GM12878 (cell line): Measurements from ENCODE around the gene HAGHL. TPM values are rescaled to one million over a fixed set of nuclear protein-coding genes. Genes with fewer than 3 reads are reported as not detected.

Experiments
- CBX5 ChIP-seq: sonication (generic); IDR thresholded peaks from 2 replicates; pipeline ENCODE4 v1.6.1; 2016; ENCODE audit warnings: low read depth, moderate library complexity, mild to moderate bottlenecking, inconsistent platforms
- HDGF ChIP-seq: fragments of 450-650 bp; IDR thresholded peaks from 2 replicates; pipeline ENCODE4 v1.6.1; 2016; ENCODE audit warnings: antibody characterized with exemption
- MTA2 ChIP-seq: fragments of 450-650 bp; IDR thresholded peaks from 2 replicates; pipeline ENCODE4 v1.6.1; 2016; ENCODE audit warnings: low read depth, mild to moderate bottlenecking, moderate library complexity
- MYC ChIP-seq: IDR thresholded peaks from 2 replicates; pipeline ENCODE4 v1.6.1; 2011; ENCODE audit warnings: mild to moderate bottlenecking, low read length, moderate library complexity, inconsistent platforms; ENCODE audit not compliant: insufficient read depth, insufficient replicate concordance, insufficient read length, severe bottlenecking
- NKRF ChIP-seq: fragments of 450-650 bp; conservative IDR thresholded peaks from 2 replicates; pipeline ENCODE4 v1.6.1; 2017; ENCODE audit warnings: mild to moderate bottlenecking, moderate library complexity
- NR2C2 ChIP-seq: IDR thresholded peaks from 2 replicates; pipeline ENCODE4 v1.6.1; 2011; ENCODE audit warnings: borderline replicate concordance, low read depth; ENCODE audit not compliant: control insufficient read depth, insufficient read length
- POLR2AphosphoS2 ChIP-seq: IDR thresholded peaks from 2 replicates; pipeline ENCODE4 v1.6.1; 2011; ENCODE audit warnings: low read depth, mild to moderate bottlenecking, low read length, improper control_type of control experiment, moderate library complexity
- RELA ChIP-seq: fragments of 450-650 bp; IDR thresholded peaks from 2 replicates; pipeline ENCODE4 v1.8.0; 2014; ENCODE audit warnings: borderline replicate concordance; ENCODE audit not compliant: partially characterized antibody
- TCF12 ChIP-seq: IDR thresholded peaks from 2 replicates; pipeline ENCODE4 v1.6.1; 2011; ENCODE audit warnings: low read depth, mild to moderate bottlenecking, low read length
- TCF3 ChIP-seq: IDR thresholded peaks from 2 replicates; pipeline ENCODE4 v1.6.1; 2012; ENCODE audit warnings: low read depth, mild to moderate bottlenecking, low read length, borderline replicate concordance; ENCODE audit not compliant: insufficient read depth
- WRNIP1 ChIP-seq: IDR thresholded peaks from 2 replicates; pipeline ENCODE4 v1.6.1; 2011; ENCODE audit warnings: low read depth, low read length, improper control_type of control experiment, borderline replicate concordance
- ZBTB11 ChIP-seq: fragments of 450-650 bp; formaldehyde crosslinking; IDR thresholded peaks from 2 replicates; pipeline ENCODE4 v1.5.0; 2022; ENCODE audit warnings: mild to moderate bottlenecking, missing genetic modification characterization
- polyA plus RNA-seq, 11 experiments: library from polyadenylated mRNA; depleted of rRNA in 4 of 11; unstranded in 6 of 11; stranded (reverse) in 5 of 11; fragments of >200 nt; fragmentation: Nextera tagmentation in 4 of 11; fragmentation: Illumina TruSeq in 1 of 11; extraction: Ambion mirVana in 4 of 11; extraction: Trizol in 1 of 11; gene quantifications; 1 replicate in 1 of 11; 2 replicates in 10 of 11; pipeline versions ENCODE4 v1.2.1 to v1.2.3, GENCODE V29; 2011 to 2016; ENCODE audit warnings: inconsistent platforms in 2 of 11, missing spikeins in 2 of 11, low read depth in 1 of 11
- total RNA-seq, 4 experiments: library from RNA; depleted of rRNA in 3 of 4; stranded (reverse); fragments of >200 nt in 3 of 4; fragmentation: Illumina TruSeq in 1 of 4; extraction: Trizol in 1 of 4; gene quantifications; 2 replicates each; pipeline versions ENCODE4 v1.2.1 to v1.2.3, GENCODE V29; 2013 to 2021

HAGHL gene
- total and polyA plus RNA-seq, 10 of the 15 experiments (the other 5 are each of a cell fraction or from before 2014, with no cell fraction given): 0.23 to 44.6 (median 16.4) TPM

GRCh38 chr16:720990-721764, 5.7 kb upstream of the HAGHL start, which contains the start of gene ANTKMT (continued):
- TF ChIP-seq ZBTB11 (CRISPR knock-in tag) (peak; percentile 89), NKRF (peak; percentile 95), RELA (peak; percentile 71), WRNIP1 (no peak), POLR2AphosphoS2 (no peak; the same call in none of the 2 replicates), TCF3 (peak; percentile 78), NR2C2 (no peak), HDGF (no peak), MYC (peak; percentile 78), CBX5 (no peak), MTA2 (no peak), TCF12 (peak; percentile 62; the same call in 1 of the 2 replicates)
- TF ChIP-seq, all 136 proteins: peak for 47
